Endometrium (tissue), 2 donors: ENCODE measurements around the gene STRIP2.
"Not testable (repeated sequence)": the region's sequence is repeated elsewhere in the genome, so short reads cannot be mapped to it uniquely, and the experiment has no call there.

Experiments
- FAIRE-seq: peaks from 2 replicates; lab custom pipeline; 2012; peaks lifted over from hg19 to GRCh38; lab: Jason Lieb, UNC
- donor health status: control.
- donor health status: control.

The STRIP2 gene

DNA sequence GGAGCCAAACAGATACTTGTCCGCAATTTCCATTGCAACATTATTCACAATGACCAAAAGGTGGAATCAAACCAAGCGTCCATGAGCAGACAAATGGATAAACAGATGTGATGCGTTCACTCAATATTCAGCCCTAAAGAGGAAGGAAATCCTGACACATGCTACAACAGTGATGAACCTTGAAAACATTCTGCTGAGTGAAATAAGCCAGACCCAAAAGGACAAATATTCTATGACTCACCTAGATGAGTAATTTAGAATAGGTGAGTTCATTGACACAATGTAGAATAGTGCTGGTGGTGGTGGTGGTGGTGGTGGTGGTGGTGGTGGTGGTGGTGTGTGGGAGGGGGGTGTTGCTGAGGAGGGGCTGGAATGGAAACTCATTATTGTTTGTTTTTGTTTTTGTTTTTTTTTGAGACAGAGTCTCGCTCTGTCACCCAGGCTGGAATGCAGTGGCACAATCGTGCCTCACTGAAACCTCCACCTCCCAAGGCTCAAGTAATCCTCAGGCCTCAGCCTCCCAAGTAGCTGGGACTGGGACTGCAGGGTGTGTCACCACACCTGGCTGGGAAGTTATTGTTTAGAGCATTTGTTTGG is 96.7 kb downstream of the STRIP2 start:
- FAIRE-seq = no peak

DNA sequence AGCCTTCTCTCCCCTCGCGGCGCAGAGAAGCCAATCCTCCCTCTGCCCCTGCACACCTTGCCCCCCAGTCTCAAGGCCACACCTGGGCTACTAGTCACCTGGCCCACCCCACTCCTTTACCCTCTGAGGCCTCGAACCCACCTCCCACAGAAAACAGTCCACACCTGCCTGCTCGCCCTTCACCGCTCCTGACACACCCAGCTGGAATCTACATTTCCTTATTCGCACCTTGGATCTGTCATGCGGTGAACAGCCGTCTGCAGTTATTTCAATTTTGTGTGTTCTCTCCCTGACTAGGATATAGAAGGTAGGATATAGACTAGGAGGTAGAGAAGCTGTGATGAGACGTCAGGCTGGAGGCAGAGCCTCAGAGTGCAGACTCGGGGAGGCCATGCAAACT is 97.5 kb downstream of the STRIP2 start:
- FAIRE-seq = no peak

DNA sequence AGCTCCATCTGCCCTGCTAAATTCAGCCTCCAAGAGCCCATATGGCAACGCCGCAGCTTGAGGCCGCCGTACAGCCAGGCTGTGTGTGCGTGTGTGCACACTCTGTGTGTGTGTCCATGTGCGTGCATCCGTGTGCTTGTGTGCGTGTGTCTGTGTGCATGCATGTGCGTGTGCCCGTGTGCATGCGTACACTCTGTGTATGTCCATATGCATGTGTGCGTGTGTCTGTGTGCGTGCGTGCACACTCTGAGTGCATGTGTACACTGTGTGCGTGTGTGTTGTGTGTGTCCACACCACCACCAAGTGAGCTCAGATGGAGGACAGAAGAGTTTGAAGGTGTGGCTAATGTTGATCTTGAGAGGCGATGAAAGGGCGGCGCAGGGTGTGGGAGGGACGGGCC is 98.1 kb downstream of the STRIP2 start:
- no peak for FAIRE-seq

DNA sequence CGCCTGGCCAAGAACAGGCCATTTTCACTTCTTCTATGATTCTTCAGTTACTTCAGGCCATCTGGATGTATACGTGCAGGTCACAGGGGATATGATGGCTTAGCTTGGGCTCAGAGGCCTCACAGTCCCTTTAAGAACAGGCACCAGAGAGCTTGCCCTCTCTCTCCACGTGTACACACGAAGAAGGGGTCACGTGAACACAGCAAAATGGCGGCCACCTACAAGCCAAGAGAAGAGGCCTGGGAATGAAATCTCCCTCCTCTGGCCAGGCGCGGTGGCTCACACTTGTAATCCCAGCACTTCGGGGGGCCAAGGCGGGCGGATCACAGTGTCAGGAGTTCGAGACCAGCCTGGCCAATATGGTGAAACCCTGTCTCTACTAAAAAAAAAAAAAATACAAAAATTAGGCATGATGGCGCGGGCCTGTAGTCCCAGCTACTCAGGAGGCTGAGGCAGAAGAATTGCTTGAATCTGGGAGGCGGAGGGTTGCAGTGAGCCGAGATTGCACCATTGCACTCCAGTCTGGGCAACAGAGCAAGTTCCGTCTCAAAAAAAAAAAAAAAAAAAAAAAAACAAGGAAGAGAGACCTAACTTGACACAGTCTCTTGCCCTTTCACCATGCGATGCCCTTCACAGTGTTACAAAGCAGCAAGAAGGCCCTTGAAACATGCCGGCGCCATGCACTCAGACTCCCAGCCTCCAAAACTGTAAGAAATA is 100.5 kb downstream of the STRIP2 start:
- FAIRE-seq = not testable (repeated sequence)

DNA sequence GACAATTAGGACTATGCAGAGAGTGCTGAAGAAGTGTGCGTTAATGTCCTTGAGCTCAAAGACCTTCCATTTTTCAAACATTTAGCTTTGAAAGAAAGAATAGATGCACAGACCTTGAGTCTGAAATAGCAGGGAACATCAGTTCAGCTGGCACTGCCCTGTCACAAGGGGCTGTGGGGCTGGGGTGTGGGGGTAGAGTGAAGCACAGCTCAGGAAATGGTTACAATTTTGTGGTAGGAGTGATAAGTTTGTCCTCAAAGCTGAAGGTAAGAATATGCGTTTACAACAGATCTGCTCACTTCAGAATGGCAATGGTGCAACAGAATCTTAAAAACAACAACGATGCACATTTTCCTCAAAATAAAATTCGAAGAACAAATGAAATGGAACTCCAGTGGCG is 101.7 kb downstream of the STRIP2 start:
- FAIRE-seq = no peak

DNA sequence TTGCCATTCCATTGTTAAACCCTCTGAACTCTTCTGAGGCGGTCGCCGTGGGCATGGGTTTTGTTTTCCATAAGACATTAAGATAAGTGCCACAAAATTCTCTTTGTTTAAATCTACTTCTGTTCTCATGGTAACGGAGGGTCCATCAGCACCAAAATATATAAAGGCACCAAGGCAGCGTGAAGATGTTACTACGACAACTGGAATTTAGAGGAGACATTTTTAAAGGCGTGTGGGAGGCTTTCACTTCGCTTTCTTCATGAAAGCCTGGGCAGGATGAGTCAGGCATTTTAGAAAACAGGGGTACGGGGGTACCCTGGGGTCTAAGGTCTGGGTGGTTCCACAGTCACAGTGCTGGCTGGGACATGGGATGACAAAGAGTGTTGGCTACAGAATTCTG is 102.1 kb downstream of the STRIP2 start:
- no peak for FAIRE-seq
